Upper lobe of right lung (tissue), 1 donor: ENCODE results near the gene AQP7. TPM values are rescaled to one million over a fixed set of nuclear protein-coding genes. Genes with fewer than 3 reads are reported as not detected.

ENCODE experiments used
- ATAC-seq: fragments of 200-7000 bp; cut with Tn5 transposase; one replicate; pipeline ENCODE4 v1.9.1; 2020; ENCODE audit warnings: mild to moderate bottlenecking, moderate library complexity
- DNase-seq: peaks from one replicate; pipeline ENCODE4 v3.0.0-alpha.2; 2020
- H3K27ac ChIP-seq: fragments of 200-600 bp; one replicate; pipeline ENCODE4 v1.8.0; 2022
- H3K27me3 ChIP-seq: fragments of 200-600 bp; one replicate; pipeline ENCODE4 v1.8.0; 2022; ENCODE audit warnings: mild to moderate bottlenecking
- H3K36me3 ChIP-seq: fragments of 200-600 bp; one replicate; pipeline ENCODE4 v1.8.0; 2022
- H3K4me1 ChIP-seq: fragments of 200-600 bp; one replicate; pipeline ENCODE4 v1.8.0; 2022
- H3K4me3 ChIP-seq: fragments of 200-600 bp; one replicate; pipeline ENCODE4 v1.8.0; 2022; ENCODE audit warnings: mild to moderate bottlenecking
- H3K9me3 ChIP-seq: fragments of 200-600 bp; one replicate; pipeline ENCODE4 v1.8.0; 2022
- intact Hi-C: fragments of 100-400 bp; cut with DNase I; formaldehyde crosslinking; loops from one replicate; pipeline ENCODE4 v1.11.0; 2022
- total RNA-seq: library from RNA; stranded (reverse); fragmentation: NEBNext Ultra II Directional; extraction: Animal tissue kit (Norgen Biotek cat#: 25700); gene quantifications from one replicate; pipeline ENCODE4 v1.2.1, GENCODE V29; 2021
- TF ChIP-seq, protein P1 (sequence below): fragments of 200-600 bp; IDR thresholded peaks from one replicate; pipeline ENCODE4 v1.8.0; 2022; ENCODE audit warnings: antibody characterized with exemption
- donor health status: DM: no; HTN: yes; CAD: no; lungs with severe emphysema.

AQP7 gene
- total RNA-seq, 1 donor from 2014 or later, result 2.4 TPM

DNA sequence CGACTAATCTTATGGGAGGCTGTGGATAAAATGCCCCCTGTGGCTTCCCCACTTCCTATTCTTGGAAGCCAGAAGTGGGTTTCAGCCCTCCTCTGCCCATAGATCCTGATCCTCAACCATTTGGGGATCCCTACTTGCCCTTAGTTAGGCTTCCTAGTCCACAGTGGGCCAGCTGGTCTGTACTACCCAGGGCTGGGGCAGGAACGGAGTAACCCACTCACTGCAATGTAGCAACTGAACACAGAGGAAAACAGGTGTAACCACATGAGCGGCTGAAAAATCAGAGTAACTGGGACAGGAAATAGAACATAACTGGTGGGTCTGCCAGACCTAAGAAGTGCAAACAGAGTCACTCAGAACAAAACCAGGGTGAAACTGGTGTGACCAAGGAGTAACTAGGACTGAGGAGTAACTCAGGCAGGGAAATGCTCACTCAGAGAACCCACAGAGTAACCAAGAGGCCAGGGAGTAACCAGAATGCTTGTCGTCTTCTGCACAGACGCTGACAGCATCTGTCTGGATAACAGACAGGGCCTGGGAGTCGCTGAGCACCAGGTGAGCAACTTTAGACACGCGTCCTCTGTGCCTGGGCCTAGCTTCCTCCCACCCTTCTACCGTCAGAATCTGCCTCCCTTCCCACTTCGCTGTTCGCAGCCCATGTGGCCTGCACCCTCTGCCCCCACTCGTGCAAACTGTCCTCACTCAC is 44.0 kb upstream of the AQP7 start:
- H3K4me3 ChIP-seq, result peak overlapping the region; percentile 72
- TF ChIP-seq, protein P1, sequence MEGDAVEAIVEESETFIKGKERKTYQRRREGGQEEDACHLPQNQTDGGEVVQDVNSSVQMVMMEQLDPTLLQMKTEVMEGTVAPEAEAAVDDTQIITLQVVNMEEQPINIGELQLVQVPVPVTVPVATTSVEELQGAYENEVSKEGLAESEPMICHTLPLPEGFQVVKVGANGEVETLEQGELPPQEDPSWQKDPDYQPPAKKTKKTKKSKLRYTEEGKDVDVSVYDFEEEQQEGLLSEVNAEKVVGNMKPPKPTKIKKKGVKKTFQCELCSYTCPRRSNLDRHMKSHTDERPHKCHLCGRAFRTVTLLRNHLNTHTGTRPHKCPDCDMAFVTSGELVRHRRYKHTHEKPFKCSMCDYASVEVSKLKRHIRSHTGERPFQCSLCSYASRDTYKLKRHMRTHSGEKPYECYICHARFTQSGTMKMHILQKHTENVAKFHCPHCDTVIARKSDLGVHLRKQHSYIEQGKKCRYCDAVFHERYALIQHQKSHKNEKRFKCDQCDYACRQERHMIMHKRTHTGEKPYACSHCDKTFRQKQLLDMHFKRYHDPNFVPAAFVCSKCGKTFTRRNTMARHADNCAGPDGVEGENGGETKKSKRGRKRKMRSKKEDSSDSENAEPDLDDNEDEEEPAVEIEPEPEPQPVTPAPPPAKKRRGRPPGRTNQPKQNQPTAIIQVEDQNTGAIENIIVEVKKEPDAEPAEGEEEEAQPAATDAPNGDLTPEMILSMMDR, result no peak
- peaks cover 11% of the 10 kb centered on the region for H3K36me3 ChIP-seq
- peak overlapping the region; percentile 83 for H3K27ac ChIP-seq
- H3K27me3 ChIP-seq, result no peaks in the 10 kb centered on the region
- DNase-seq (no peak), ATAC-seq (peak; percentile 51)
- peaks cover 18% of the 10 kb centered on the region for H3K4me1 ChIP-seq
- intact Hi-C loops, result no loop called here
- no peaks in the 10 kb centered on the region for H3K9me3 ChIP-seq

DNA sequence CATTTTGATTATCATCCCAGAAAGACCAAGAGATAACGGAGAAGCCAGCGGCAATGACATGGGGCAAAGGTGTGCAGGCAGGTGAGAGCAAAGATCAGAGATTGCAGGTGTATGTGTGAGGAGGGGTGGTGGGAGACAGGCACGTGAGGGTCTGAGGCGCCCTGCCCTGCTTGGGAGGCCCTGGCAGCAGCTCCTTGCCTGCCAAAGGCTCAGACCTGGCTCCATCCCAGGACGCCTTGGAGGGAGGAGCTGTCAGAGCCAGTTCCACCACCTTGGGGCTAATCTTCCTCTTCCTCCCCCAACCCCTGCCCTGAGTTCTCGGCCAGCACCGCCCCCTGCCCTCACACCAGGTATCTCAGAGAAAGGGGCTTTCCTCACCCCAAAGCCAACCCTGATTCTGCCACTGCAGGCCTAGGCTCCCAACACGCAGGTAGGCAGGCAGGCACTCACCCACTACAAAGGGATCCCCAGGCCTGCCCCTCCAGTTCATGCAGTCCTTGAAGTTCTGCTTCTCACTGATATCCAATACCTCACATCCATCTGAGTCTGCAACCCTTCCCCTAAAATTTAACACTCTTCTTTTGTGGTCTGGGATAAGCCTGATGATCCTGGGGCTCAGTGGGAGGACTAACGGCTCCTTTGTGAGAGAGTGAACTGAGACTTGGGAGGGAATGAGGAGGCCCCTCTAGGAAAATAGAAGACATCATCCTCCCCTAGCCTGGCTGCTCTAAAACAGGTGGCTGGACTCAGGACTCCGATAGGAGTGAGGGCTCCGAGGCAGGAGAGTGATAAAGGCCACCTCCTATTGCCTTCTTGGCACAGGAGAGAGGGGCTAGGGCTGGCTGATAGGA is 43.2 kb upstream of the AQP7 start:
- Histone ChIP-seq H3K4me3 (peak overlapping the region; percentile 72), H3K36me3 (peaks cover 11% of the 10 kb centered on the region), H3K27me3 (no peaks in the 10 kb centered on the region), H3K4me1 (peaks cover 18% of the 10 kb centered on the region), H3K27ac (peak overlapping the region; percentile 83), H3K9me3 (no peaks in the 10 kb centered on the region)
- DNase-seq (peak; percentile 87), ATAC-seq (peak; percentile 37)
- TF ChIP-seq, protein P1, result no peak
- intact Hi-C loops, result no loop called here

DNA sequence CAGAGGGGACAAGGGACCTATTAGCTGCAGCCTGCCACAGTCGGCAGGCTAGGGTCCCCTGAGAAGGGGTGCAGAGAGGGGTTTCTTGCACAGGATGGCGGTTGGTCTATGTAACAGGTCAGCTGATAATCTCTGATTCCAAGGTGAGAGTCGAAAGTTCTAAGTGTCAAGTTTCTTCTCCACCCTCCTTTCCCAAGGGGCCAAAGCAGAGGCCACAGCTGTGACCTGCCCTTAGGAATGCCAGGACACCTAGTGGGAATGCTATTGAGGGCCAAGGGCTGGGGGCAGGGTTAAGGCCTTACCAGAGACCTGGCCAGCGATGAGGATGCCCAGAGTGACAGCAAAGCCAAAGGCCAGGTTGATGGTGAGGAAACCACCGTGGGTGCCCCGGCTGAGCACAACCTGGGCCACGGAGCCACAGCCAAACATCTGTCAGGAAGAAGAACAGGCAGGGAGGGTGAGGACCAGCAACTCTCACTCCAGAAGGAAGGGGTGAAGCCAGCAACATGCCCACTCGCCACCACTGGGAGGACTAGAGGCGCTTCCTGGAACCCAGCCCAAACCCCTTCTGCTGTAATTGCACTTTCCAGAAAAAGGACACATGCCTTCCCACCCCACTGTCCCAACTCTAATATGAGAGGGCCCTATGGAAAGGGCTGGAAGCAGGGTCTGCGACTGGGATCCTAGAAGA is 41.2 kb upstream of the AQP7 start:
- intact Hi-C loops, result no loop called here
- Histone ChIP-seq H3K27ac (no peak overlapping the region), H3K27me3 (no peaks in the 10 kb centered on the region), H3K36me3 (peaks cover 11% of the 10 kb centered on the region), H3K9me3 (no peaks in the 10 kb centered on the region), H3K4me1 (peaks cover 18% of the 10 kb centered on the region), H3K4me3 (peak overlapping the region; percentile 72)
- no peak for ATAC-seq
- no peak for DNase-seq
- TF ChIP-seq, protein P1, result no peak

DNA sequence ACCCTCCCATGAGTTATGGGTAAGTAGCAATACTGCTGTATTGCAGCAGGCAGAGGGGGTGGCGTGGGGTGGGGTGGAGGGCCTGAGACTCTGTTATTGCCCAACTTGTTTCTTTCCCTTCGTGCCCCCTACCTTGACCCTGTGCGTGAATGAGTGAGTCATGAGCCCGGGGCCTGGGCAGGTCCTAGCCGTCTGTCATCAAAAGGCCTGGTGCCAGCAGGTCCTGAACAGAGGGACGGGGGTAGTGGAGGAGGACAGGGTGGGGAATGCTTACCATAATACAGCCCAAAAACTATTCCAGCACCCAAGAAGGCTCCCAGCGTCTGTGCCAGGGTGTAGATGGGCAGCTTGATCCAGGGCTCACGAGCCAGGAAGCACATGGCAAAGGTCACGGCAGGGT is 40.7 kb upstream of the AQP7 start:
- Histone ChIP-seq H3K27ac (no peak overlapping the region), H3K9me3 (no peaks in the 10 kb centered on the region), H3K27me3 (no peaks in the 10 kb centered on the region), H3K4me1 (peaks cover 17% of the 10 kb centered on the region), H3K36me3 (peaks cover 11% of the 10 kb centered on the region), H3K4me3 (peak overlapping the region; percentile 19)
- intact Hi-C loops, result no loop called here
- peak; percentile 77 for DNase-seq
- TF ChIP-seq, protein P1, result no peak
- ATAC-seq, result peak; percentile 1

DNA sequence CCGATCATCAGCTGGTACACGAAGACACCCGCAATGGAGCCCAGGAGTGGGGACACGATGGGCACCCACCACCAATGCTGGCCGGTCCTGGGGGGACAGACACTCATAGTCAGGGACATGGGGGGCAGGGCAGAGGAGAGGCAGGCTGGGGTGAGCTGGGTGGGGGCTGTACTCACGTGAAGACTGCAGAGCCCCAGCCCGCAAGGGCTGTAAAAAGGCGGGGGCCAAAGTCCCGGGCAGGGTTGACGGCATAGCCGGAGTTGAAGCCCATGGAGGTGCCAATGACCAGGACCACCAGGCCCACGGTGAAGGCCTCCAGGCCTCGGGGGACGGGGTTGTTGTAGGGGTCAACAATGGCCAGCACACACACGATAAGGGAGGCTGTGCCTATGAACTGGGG is 39.8 kb upstream of the AQP7 start:
- TF ChIP-seq, protein P1, result no peak
- Histone ChIP-seq H3K4me3 (no peak overlapping the region), H3K4me1 (peaks cover 12% of the 10 kb centered on the region), H3K36me3 (peaks cover 11% of the 10 kb centered on the region), H3K27me3 (no peaks in the 10 kb centered on the region), H3K27ac (no peak overlapping the region), H3K9me3 (no peaks in the 10 kb centered on the region)
- DNase-seq (no peak), ATAC-seq (no peak)
- intact Hi-C loops, result no loop called here
